GM19372 (cell line): ENCODE results near the gene TRO.

Experiments used
- ATAC-seq: cut with Tn5 transposase; IDR thresholded peaks from one replicate; pipeline ENCODE4 v1.9.1; 2021; ENCODE audit warnings: mild to moderate bottlenecking, low read depth, moderate library complexity; ENCODE audit not compliant: unreplicated experiment

The TRO gene

GRCh38 chrX:54961750-54962149 lies 41.1 kb downstream of the TRO start:
- ATAC-seq = no peak

- ATAC-seq = no peak
These were observed 44.3 kb downstream of the TRO start for GRCh38 chrX:54964766-54965497.

GRCh38 chrX:54977387-54977786 lies 56.8 kb downstream of the TRO start:
- ATAC-seq = no peak

- ATAC-seq = no peak
These were observed 57.8 kb downstream of the TRO start for GRCh38 chrX:54978448-54978847.

GRCh38 chrX:54979432-54979831 lies 58.8 kb downstream of the TRO start:
- ATAC-seq = no peak

GRCh38 chrX:54980334-54980733 lies 59.7 kb downstream of the TRO start:
- no peak for ATAC-seq
